ENCODE measurements around the gene HOXD10. TPM values are rescaled to one million over a fixed set of nuclear protein-coding genes. Genes with fewer than 3 reads are reported as not detected.
A peak's percentile ranks its signal among the peaks of the same experiment; 100 is the strongest.

Gene HOXD10
- total RNA-seq, 1 donor from 2014 or later = not detected

- peak; percentile 67 for DNase-seq (ENCODE audit: low spot score)
- no peak within 1 kb of the TSS for H3K9ac ChIP-seq
- H4K20me1 ChIP-seq (ENCODE audit: low read depth) = peaks cover 86% of the 10 kb centered on the region
These were observed 6.3 kb downstream of the HOXD10 start, which contains the start of gene HOXD9 for GRCh38 chr2:176122683-176123410. HOXD9 (plus strand) TSS chr2:176122719; CDS start chr2:176122769, 50 bp downstream.

GRCh38 chr2:176123411-176124109 is 7.0 kb downstream of the HOXD10 start:
- H2AFZ ChIP-seq (replicated peaks) = peak overlapping the region; percentile 68
- Mint-ChIP-seq H3K36me3 (peaks cover 3% of the 10 kb centered on the region), H3K27ac (no peak overlapping the region), H3K4me3 (peak overlapping the region; percentile 38), H3K27me3 (ENCODE audit: insufficient read depth, low read depth) (peaks cover 85% of the 10 kb centered on the region), H3K9me3 (peaks cover 7% of the 10 kb centered on the region), H3K4me1 (peaks cover 11% of the 10 kb centered on the region)
- no peaks in the 10 kb centered on the region for H3K36me3 ChIP-seq
- H3K27ac ChIP-seq = no peak overlapping the region
- peaks cover 3% of the 10 kb centered on the region for H3F3A ChIP-seq (ENCODE audit: low read depth)
- no peaks in the 10 kb centered on the region for H3K79me2 ChIP-seq (ENCODE audit: low read depth)
- no peaks in the 10 kb centered on the region for H3K9me3 ChIP-seq (ENCODE audit: low read depth)
- no peak for DNase-seq (ENCODE audit: low spot score)
- peaks cover 100% of the 10 kb centered on the region for H3K27me3 ChIP-seq
- peak overlapping the region; percentile 79 for H3K4me2 ChIP-seq
- H3K9ac ChIP-seq = no peak overlapping the region
- H3K4me1 ChIP-seq = no peaks in the 10 kb centered on the region
- peaks cover 88% of the 10 kb centered on the region for H4K20me1 ChIP-seq (ENCODE audit: low read depth)
- TF ChIP-seq EZH2phosphoT487 (IDR thresholded peaks at IDR 0.05) (peak; percentile 87), EZH2 (IDR thresholded peaks at IDR 0.05) (no peak), CTCF (IDR thresholded peaks at IDR 0.05) (no peak)
- peak overlapping the region; percentile 42 for H3K4me3 ChIP-seq

More at GRCh38 chr2:176122683-176123410, 6.3 kb downstream of the HOXD10 start, which contains the start of gene HOXD9:
- peaks cover 3% of the 10 kb centered on the region for H3K36me3 Mint-ChIP-seq
- Histone ChIP-seq H3K27me3 (peaks cover 100% of the 10 kb centered on the region), H3K9me3 (ENCODE audit: low read depth) (no peaks in the 10 kb centered on the region), H3K4me1 (no peaks in the 10 kb centered on the region), H3K4me3 (peak within 1 kb of the TSS; percentile 42), H3K4me2 (peak within 1 kb of the TSS; percentile 79), H3K27ac (no peak within 1 kb of the TSS), H3K79me2 (ENCODE audit: low read depth) (no peaks in the 10 kb centered on the region), H2AFZ (replicated peaks) (peak within 1 kb of the TSS; percentile 68), H3F3A (ENCODE audit: low read depth) (peaks cover 2% of the 10 kb centered on the region), H3K36me3 (no peaks in the 10 kb centered on the region)
- peaks cover 9% of the 10 kb centered on the region for H3K9me3 Mint-ChIP-seq
- H3K4me1 Mint-ChIP-seq = peaks cover 5% of the 10 kb centered on the region
- peak within 1 kb of the TSS; percentile 81 for H3K4me3 Mint-ChIP-seq
- H3K27ac Mint-ChIP-seq = no peak within 1 kb of the TSS
- TF ChIP-seq CTCF (IDR thresholded peaks at IDR 0.05) = no peak
- TF ChIP-seq EZH2phosphoT487 (IDR thresholded peaks at IDR 0.05) = peak; percentile 79
- TF ChIP-seq EZH2 (IDR thresholded peaks at IDR 0.05) = peak; percentile 73
- peaks cover 86% of the 10 kb centered on the region for H3K27me3 Mint-ChIP-seq (ENCODE audit: insufficient read depth, low read depth)

GRCh38 chr2:176124110-176124946 is 7.8 kb downstream of the HOXD10 start:
- H3K9me3 ChIP-seq (ENCODE audit: low read depth) = no peaks in the 10 kb centered on the region
- peaks cover 17% of the 10 kb centered on the region for H3K4me1 Mint-ChIP-seq
- no peak overlapping the region for H3K4me2 ChIP-seq
- no peak overlapping the region for H3K27ac ChIP-seq
- peaks cover 100% of the 10 kb centered on the region for H3K27me3 ChIP-seq
- DNase-seq (ENCODE audit: low spot score) = no peak
- H3K9ac ChIP-seq = no peak overlapping the region
- no peaks in the 10 kb centered on the region for H3K4me1 ChIP-seq
- H3K4me3 Mint-ChIP-seq = peak overlapping the region; percentile 38
- H3K4me3 ChIP-seq = no peak overlapping the region
- peaks cover 92% of the 10 kb centered on the region for H4K20me1 ChIP-seq (ENCODE audit: low read depth)
- peaks cover 5% of the 10 kb centered on the region for H3K9me3 Mint-ChIP-seq
- no peak overlapping the region for H3K27ac Mint-ChIP-seq
- no peaks in the 10 kb centered on the region for H3K36me3 Mint-ChIP-seq
- H2AFZ ChIP-seq (replicated peaks) = no peak overlapping the region
- H3K79me2 ChIP-seq (ENCODE audit: low read depth) = no peaks in the 10 kb centered on the region
- no peaks in the 10 kb centered on the region for H3K36me3 ChIP-seq
- peak; percentile 45 for TF ChIP-seq EZH2phosphoT487 (IDR thresholded peaks at IDR 0.05)
- peak; percentile 87 for TF ChIP-seq EZH2 (IDR thresholded peaks at IDR 0.05)
- no peak for TF ChIP-seq CTCF (IDR thresholded peaks at IDR 0.05)
- H3K27me3 Mint-ChIP-seq (ENCODE audit: insufficient read depth, low read depth) = peaks cover 85% of the 10 kb centered on the region
- peaks cover 3% of the 10 kb centered on the region for H3F3A ChIP-seq (ENCODE audit: low read depth)
